Body of pancreas (tissue), 4 donors: ENCODE results near the gene RSRP1.

Source experiments
- CTCF ChIP-seq, 7 experiments: fragments of 450-650 bp in 4 of 7; fragments of 200-600 bp in 3 of 7; sonication (generic) in 3 of 7; IDR thresholded peaks; one replicate each; pipeline ENCODE4 v1.5.1; 2016 to 2019; ENCODE audit warnings: antibody characterized with exemption in 7 of 7
- POLR2A ChIP-seq, 3 donors: fragments of 450-650 bp; IDR thresholded peaks; one replicate each; pipeline ENCODE4 v1.6.1; 2016; ENCODE audit warnings: antibody characterized with exemption in 3 of 3, mild to moderate bottlenecking in 2 of 3

DNA sequence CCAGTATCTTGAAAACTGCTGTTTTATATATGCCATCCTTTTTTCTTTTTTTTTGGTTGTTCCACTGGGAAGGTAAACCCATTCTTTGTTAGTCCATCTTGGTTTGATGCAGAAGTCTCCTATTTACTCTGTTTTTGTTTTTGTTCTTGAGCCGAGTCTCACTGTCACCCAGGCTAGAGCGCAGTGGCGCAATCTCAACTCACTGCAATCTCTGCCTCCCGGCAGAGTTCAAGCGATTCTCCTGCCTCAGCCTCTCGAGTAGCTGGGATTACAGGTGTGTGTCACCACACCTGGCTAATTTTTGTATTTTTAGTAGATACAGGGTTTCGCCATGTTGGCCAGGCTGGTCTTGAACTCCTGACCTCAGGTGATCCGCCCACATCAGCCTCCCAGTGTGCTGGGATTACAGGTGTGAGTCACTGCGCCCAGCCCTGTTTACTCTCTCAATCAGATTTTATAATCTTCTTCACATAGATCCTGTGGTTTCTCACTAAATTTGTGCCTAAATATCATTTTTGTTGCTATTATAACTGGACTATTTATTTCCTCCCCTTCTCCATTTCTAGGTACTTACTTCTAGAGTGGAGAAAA is 27.5 kb downstream of the RSRP1 start:
- TF ChIP-seq CTCF (IDR thresholded peaks at IDR 0.05) (no peak), POLR2A (IDR thresholded peaks at IDR 0.05) (no peak)
